Fibroblast of lung (primary cell): ENCODE measurements around the gene COL7A1. TPM values are rescaled to one million over a fixed set of nuclear protein-coding genes. Genes with fewer than 3 reads are reported as not detected.

Experiments
- DNase-seq, 2 donors: peaks; one replicate each; pipeline versions ENCODE4 v3.0.0 to v3.0.0-alpha.2; 2010; ENCODE audit warnings: low read depth in 2 of 2
- H2AFZ ChIP-seq: 2 replicates; pipeline ENCODE4 v1.5.1; 2012; ENCODE audit warnings: low read length, control low read depth, inconsistent platforms
- H3K27ac ChIP-seq: 2 replicates; pipeline ENCODE4 v1.5.1; 2011; ENCODE audit warnings: low read length, control low read depth; ENCODE audit not compliant: insufficient read depth
- H3K27me3 ChIP-seq: 2 replicates; pipeline ENCODE4 v1.5.1; 2011; ENCODE audit warnings: mild to moderate bottlenecking, low read length; ENCODE audit not compliant: control insufficient read depth, insufficient read depth
- H3K36me3 ChIP-seq: 2 replicates; pipeline ENCODE4 v1.5.1; 2011; ENCODE audit warnings: low read length; ENCODE audit not compliant: control insufficient read depth, insufficient read depth
- H3K4me1 ChIP-seq: 2 replicates; pipeline ENCODE4 v1.5.1; 2011; ENCODE audit warnings: low read length; ENCODE audit not compliant: control insufficient read depth, insufficient read depth; ENCODE audit errors: extremely low read depth
- H3K4me2 ChIP-seq: 2 replicates; pipeline ENCODE4 v1.5.1; 2011; ENCODE audit warnings: low read length, control low read depth; ENCODE audit not compliant: insufficient read depth; ENCODE audit errors: extremely low read depth
- H3K4me3 ChIP-seq, 4 experiments: fragments of 200-600 bp in 1 of 4; sonication (generic) in 1 of 4; replicated peaks in 1 of 4; 2 replicates each; pipeline ENCODE4 v1.5.1; 2011 to 2016; ENCODE audit warnings: low read length in 4 of 4, low read depth in 3 of 4, mild to moderate bottlenecking in 3 of 4, control low read depth in 2 of 4, inconsistent platforms in 1 of 4, mixed read lengths in 1 of 4; ENCODE audit not compliant: insufficient read depth in 1 of 4; ENCODE audit errors: control extremely low read depth in 1 of 4
- H3K79me2 ChIP-seq: 2 replicates; pipeline ENCODE4 v1.5.1; 2012; ENCODE audit warnings: mild to moderate bottlenecking, low read length, inconsistent platforms; ENCODE audit not compliant: control insufficient read depth, insufficient read depth
- H3K9ac ChIP-seq: 2 replicates; pipeline ENCODE4 v1.5.1; 2011; ENCODE audit warnings: mild to moderate bottlenecking, low read length, control low read depth; ENCODE audit not compliant: insufficient read depth
- H3K9me3 ChIP-seq: 2 replicates; pipeline ENCODE4 v1.5.1; 2012; ENCODE audit warnings: low read depth, low read length; ENCODE audit not compliant: control insufficient read depth, insufficient read depth
- H4K20me1 ChIP-seq: 2 replicates; pipeline ENCODE4 v1.5.1; 2011; ENCODE audit warnings: low read length; ENCODE audit not compliant: control insufficient read depth, insufficient read depth; ENCODE audit errors: extremely low read depth
- CTCF ChIP-seq, 2 donors: IDR thresholded peaks in 1 of 2; conservative IDR thresholded peaks in 1 of 2; 1 replicate in 1 of 2; 2 replicates in 1 of 2; pipeline ENCODE4 v1.5.1; 2011 to 2012; ENCODE audit warnings: low read length in 2 of 2, control low read depth in 1 of 2, inconsistent platforms in 1 of 2, low read depth in 1 of 2, mild to moderate bottlenecking in 1 of 2
- EZH2 ChIP-seq: IDR thresholded peaks from 2 replicates; pipeline ENCODE4 v1.5.1; 2012; ENCODE audit warnings: low read length, control low read depth, mild to moderate bottlenecking; ENCODE audit errors: missing control alignments
- polyA plus RNA-seq, 2 donors: library from polyadenylated mRNA; depleted of rRNA in 1 of 2; stranded (reverse) in 1 of 2; unstranded in 1 of 2; fragments of >200 nt; gene quantifications; 2 replicates each; pipeline ENCODE4 v1.2.1, GENCODE V29; 2011 to 2012; ENCODE audit warnings: missing spikeins in 1 of 2
- total RNA-seq: library from RNA; depleted of rRNA; stranded (reverse); fragments of >200 nt; gene quantifications from 2 replicates; pipeline ENCODE4 v1.2.1, GENCODE V29; 2014

COL7A1 gene
- total and polyA plus RNA-seq, 2 donors (not counting 1 experiment from before 2014, with no cell fraction given), result 3.4 to 36.7 TPM

GRCh38 chr3:48536116-48536515, 59.0 kb downstream of the COL7A1 start:
- no peak for TF ChIP-seq CTCF (conservative IDR thresholded peaks at IDR 0.05 in 1 of 2, IDR thresholded peaks at IDR 0.05 in 1 of 2; ENCODE audit: low read depth in 1 of 2, low read length in 2 of 2)
- TF ChIP-seq EZH2, result no peak
- Histone ChIP-seq H4K20me1 (no peaks in the 10 kb centered on the region), H3K4me3 (no peak overlapping the region), H3K9ac (no peak overlapping the region), H3K9me3 (no peaks in the 10 kb centered on the region), H3K79me2 (no peaks in the 10 kb centered on the region), H2AFZ (no peak overlapping the region), H3K4me1 (no peaks in the 10 kb centered on the region), H3K4me2 (no peak overlapping the region), H3K36me3 (peaks cover 4% of the 10 kb centered on the region), H3K27ac (no peak overlapping the region), H3K27me3 (no peaks in the 10 kb centered on the region)
- no peak for DNase-seq

GRCh38 chr3:48535578-48535977, 59.6 kb downstream of the COL7A1 start:
- no peak overlapping the region for H3K4me2 ChIP-seq
- H3K9ac ChIP-seq, result no peak overlapping the region
- no peaks in the 10 kb centered on the region for H3K79me2 ChIP-seq
- no peaks in the 10 kb centered on the region for H3K4me1 ChIP-seq
- no peaks in the 10 kb centered on the region for H3K27me3 ChIP-seq
- no peak overlapping the region for H3K4me3 ChIP-seq
- peaks cover 4% of the 10 kb centered on the region for H3K36me3 ChIP-seq
- TF ChIP-seq EZH2 (no peak), CTCF (conservative IDR thresholded peaks at IDR 0.05 in 1 of 2, IDR thresholded peaks at IDR 0.05 in 1 of 2; ENCODE audit: low read depth in 1 of 2, low read length in 2 of 2) (no peak)
- no peak overlapping the region for H3K27ac ChIP-seq
- H3K9me3 ChIP-seq, result no peaks in the 10 kb centered on the region
- no peaks in the 10 kb centered on the region for H4K20me1 ChIP-seq
- H2AFZ ChIP-seq, result no peak overlapping the region
- DNase-seq, result no peak

GRCh38 chr3:48532977-48533337, 62.2 kb downstream of the COL7A1 start:
- H3K4me2 ChIP-seq, result no peak overlapping the region
- no peaks in the 10 kb centered on the region for H3K4me1 ChIP-seq
- TF ChIP-seq CTCF (conservative IDR thresholded peaks at IDR 0.05 in 1 of 2, IDR thresholded peaks at IDR 0.05 in 1 of 2; ENCODE audit: low read depth in 1 of 2, low read length in 2 of 2) (no peak), EZH2 (no peak)
- H3K36me3 ChIP-seq, result peaks cover 4% of the 10 kb centered on the region
- no peak overlapping the region for H3K27ac ChIP-seq
- no peaks in the 10 kb centered on the region for H3K79me2 ChIP-seq
- no peak overlapping the region for H2AFZ ChIP-seq
- no peaks in the 10 kb centered on the region for H3K27me3 ChIP-seq
- H3K9ac ChIP-seq, result no peak overlapping the region
- no peaks in the 10 kb centered on the region for H3K9me3 ChIP-seq
- H4K20me1 ChIP-seq, result no peaks in the 10 kb centered on the region
- DNase-seq, result no peak
- H3K4me3 ChIP-seq, result no peak overlapping the region
